ENCODE measurements around the gene NPM1.

Gene NPM1

DNA sequence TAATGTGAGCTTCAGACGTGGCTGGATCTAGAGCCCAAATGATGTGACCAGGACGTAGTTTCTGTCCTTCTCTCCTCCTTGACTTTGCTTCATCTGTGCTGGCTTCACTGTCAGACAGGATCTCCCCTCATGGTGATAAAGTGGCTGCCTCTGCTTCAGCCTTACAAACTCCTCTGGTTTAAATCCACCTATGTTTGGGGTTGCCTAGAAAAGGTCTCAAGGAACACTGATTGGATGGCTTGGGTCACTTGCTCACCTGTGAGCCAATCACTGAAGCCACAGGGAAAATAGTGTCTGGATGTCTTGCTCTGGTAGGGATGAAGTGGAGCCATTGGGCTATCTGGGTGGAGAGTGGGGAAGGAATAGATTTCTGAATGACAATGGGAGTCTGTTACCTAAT, 67.9 kb downstream of the NPM1 start:
- TF ChIP-seq, protein P1, sequence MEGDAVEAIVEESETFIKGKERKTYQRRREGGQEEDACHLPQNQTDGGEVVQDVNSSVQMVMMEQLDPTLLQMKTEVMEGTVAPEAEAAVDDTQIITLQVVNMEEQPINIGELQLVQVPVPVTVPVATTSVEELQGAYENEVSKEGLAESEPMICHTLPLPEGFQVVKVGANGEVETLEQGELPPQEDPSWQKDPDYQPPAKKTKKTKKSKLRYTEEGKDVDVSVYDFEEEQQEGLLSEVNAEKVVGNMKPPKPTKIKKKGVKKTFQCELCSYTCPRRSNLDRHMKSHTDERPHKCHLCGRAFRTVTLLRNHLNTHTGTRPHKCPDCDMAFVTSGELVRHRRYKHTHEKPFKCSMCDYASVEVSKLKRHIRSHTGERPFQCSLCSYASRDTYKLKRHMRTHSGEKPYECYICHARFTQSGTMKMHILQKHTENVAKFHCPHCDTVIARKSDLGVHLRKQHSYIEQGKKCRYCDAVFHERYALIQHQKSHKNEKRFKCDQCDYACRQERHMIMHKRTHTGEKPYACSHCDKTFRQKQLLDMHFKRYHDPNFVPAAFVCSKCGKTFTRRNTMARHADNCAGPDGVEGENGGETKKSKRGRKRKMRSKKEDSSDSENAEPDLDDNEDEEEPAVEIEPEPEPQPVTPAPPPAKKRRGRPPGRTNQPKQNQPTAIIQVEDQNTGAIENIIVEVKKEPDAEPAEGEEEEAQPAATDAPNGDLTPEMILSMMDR (IDR thresholded peaks at IDR 0.05; ENCODE audit: extremely low read depth, insufficient read depth, missing control alignments) = no peak
- in situ Hi-C loops (cut with MboI; ENCODE audit: low pct_unique_long_range_greater_than_20kb, low sequenced_read_pairs, unreplicated experiment) = no loop called here
- DNase-seq (ENCODE audit: low spot score) = no peak

DNA sequence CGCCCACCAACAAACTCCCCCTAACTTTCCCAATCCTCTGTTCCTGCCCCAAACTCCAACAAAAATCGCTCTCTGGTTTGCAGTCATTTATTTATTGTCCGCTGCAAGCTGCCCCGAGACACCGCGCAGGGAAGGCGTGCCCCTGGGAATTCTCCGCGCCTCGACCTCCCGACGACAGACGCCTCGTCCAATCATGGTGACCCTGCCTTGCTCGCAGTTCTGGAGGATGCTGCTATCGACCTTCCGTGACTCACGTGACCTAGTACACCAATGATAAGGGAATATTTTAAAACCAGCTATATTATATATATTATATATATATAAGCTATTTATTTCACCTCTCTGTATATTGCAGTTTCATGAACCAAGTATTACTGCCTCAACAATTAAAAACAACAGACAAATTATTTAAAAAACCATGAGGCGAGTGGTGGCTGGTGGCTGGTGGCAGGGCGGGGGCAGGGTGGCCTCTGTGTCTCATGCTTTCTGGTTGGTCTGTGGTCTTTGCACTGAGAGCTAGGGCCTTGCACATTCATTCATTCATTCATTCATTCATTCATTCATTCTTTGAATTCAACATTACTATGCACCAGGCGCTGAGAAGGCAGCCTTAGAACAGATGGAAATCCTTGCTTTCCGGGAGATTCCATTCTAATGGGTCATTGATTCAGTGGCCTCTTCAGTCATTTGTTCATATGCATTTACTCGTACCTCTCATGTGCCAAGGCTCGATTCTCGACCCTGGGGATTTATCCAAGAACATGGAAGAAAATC, 69.7 kb downstream of the NPM1 start:
- in situ Hi-C loops (cut with MboI; ENCODE audit: low pct_unique_long_range_greater_than_20kb, low sequenced_read_pairs, unreplicated experiment) = no loop called here
- TF ChIP-seq, protein P1 (IDR thresholded peaks at IDR 0.05; ENCODE audit: extremely low read depth, insufficient read depth, missing control alignments) = no peak
- no peak for DNase-seq (ENCODE audit: low spot score)

DNA sequence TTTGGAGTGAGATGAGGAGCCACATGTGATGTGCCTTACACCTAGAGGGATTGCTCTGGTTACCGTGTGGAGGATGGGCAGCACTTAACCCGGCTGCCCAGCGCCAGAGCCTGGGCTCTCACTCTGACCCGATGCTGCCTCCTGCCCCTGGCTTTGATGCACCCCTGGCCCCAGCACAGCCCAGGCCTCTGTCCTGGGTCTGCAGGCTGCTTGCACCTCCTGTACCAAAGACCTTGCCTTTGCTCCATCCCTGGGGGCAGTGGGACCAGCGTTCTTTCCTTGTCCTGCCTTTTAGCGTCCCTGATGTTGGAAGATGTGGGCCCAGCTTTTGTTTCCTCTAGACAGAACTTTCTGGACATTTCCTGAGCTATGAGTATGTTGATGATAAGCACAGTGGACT, 72.2 kb downstream of the NPM1 start:
- TF ChIP-seq, protein P1 (IDR thresholded peaks at IDR 0.05; ENCODE audit: extremely low read depth, insufficient read depth, missing control alignments) = no peak
- no peak for DNase-seq (ENCODE audit: low spot score)
- in situ Hi-C loops (cut with MboI; ENCODE audit: low pct_unique_long_range_greater_than_20kb, low sequenced_read_pairs, unreplicated experiment) = no loop called here

All from GM13977 (cell line).